Left renal pelvis (tissue), 4 donors: ENCODE results near the gene KCNQ2. TPM values are rescaled to one million over a fixed set of nuclear protein-coding genes. Genes with fewer than 3 reads are reported as not detected.
"Not testable (repeated sequence)": the region's sequence is repeated elsewhere in the genome, so short reads cannot be mapped to it uniquely, and the experiment has no call there.

Experiments
- DNase-seq, 4 donors: peaks; one replicate each; pipeline ENCODE4 v3.0.0-alpha.2; 2013; ENCODE audit warnings: low read depth in 4 of 4, low spot score in 3 of 4
- polyA plus RNA-seq, 4 donors: library from polyadenylated mRNA; unstranded; fragments of 120-200 nt; gene quantifications; one replicate each; pipeline ENCODE4 v1.2.1, GENCODE V29; 2013; ENCODE audit not compliant: insufficient read length in 4 of 4

KCNQ2 gene
- 1 to 10 TPM; 1.9 to 9.0 (median 6.4) TPM for polyA plus RNA-seq

- DNase-seq: no peak
Observed at GRCh38 chr20:63471981-63472831, at the start of gene KCNQ2. TSS of gene KCNQ2 (minus strand) at chr20:63472655. CDS start at chr20:63472463, 192 bp downstream.

GRCh38 chr20:63521602-63522001 lies 49.1 kb upstream of the KCNQ2 start:
- DNase-seq: no peak

GRCh38 chr20:63520934-63521601 lies 48.6 kb upstream of the KCNQ2 start:
- DNase-seq: peak in 2 of 4 donors; percentile 54 to 66

- peak; percentile 64 to 83 (median 78) for DNase-seq
Observed at GRCh38 chr20:63520504-63520933, 48.1 kb upstream of the KCNQ2 start, which contains the start of gene PPDPF. TSS of gene PPDPF (plus strand) at chr20:63520765. CDS start at chr20:63521309, 544 bp downstream.

- peak in 1 of 4 donors; percentile 44 for DNase-seq
Observed at GRCh38 chr20:63519668-63520503, 47.4 kb upstream of the KCNQ2 start.

- DNase-seq: no peak
Observed at GRCh38 chr20:63518946-63519667, 46.7 kb upstream of the KCNQ2 start.

GRCh38 chr20:63518351-63518861 lies 46.0 kb upstream of the KCNQ2 start:
- no peak for DNase-seq

- no peak for DNase-seq
Observed at GRCh38 chr20:63517376-63518309, 45.2 kb upstream of the KCNQ2 start.

- not testable (repeated sequence) for DNase-seq
Observed at GRCh38 chr20:63514520-63514919, 42.1 kb upstream of the KCNQ2 start.

GRCh38 chr20:63513207-63513606 lies 40.8 kb upstream of the KCNQ2 start:
- DNase-seq: no peak

- no peak for DNase-seq
Observed at GRCh38 chr20:63509088-63509564, 36.7 kb upstream of the KCNQ2 start.

- DNase-seq: no peak
Observed at GRCh38 chr20:63508072-63508768, 35.8 kb upstream of the KCNQ2 start.

- DNase-seq: no peak
Observed at GRCh38 chr20:63507083-63507743, 34.8 kb upstream of the KCNQ2 start.

GRCh38 chr20:63505723-63506122 lies 33.3 kb upstream of the KCNQ2 start:
- DNase-seq: no peak

- no peak for DNase-seq
Observed at GRCh38 chr20:63505281-63505680, 32.8 kb upstream of the KCNQ2 start.

- no peak for DNase-seq
Observed at GRCh38 chr20:63504642-63505041, 32.2 kb upstream of the KCNQ2 start.

- no peak for DNase-seq
Observed at GRCh38 chr20:63503524-63503923, 31.1 kb upstream of the KCNQ2 start.
